ENCODE results near the gene CENPV. TPM values are rescaled to one million over a fixed set of nuclear protein-coding genes. Genes with fewer than 3 reads are reported as not detected.

The CENPV gene
- total and polyA plus RNA-seq, 2 of the 13 experiments (the other 11 are each of a cell fraction or from before 2014, with no cell fraction given), result 193 to 292 TPM

DNA sequence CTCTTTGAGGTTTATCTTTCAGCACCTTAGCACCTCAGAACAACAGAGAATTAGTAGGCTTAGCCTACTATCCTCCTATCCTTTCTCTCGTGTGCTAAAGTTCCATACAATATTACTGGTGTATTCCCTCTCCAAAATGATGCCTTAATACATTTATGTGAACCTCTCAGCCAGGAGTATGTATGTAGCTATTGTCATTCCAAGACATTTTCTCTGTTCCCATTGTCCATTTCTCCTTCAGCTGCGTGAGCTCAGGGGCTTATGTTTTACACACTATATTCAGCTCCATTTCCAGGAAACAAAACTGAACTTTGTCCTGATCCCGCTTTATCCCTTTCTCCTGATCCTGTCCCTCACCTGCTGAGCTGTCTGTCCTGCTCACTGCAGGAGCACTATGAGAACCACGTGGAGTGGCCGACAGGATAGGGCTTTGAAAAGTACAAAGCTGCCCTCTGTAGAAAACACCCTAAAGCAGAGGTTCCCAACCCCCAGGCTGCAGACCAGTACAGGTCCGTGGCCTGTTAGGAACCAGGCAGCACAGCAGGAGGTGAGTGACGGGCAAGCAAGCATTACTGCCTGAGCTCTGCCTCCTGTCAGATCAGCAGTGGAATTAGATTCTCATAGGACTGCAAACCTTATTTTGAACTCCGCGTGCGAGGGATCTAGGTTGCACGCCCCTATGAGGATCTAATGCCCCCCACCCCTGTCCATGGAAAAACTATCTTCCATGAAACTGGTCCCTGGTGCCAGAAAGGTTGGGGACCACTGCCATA is 55.7 kb downstream of the CENPV start (continued):
- no peak for TF ChIP-seq SOX6 (IDR thresholded peaks at IDR 0.05)
- peak; percentile 67 for TF ChIP-seq SOX6 (CRISPR knock-in tag; IDR thresholded peaks at IDR 0.05)
- no peak for TF ChIP-seq ZNF678 (CRISPR knock-in tag; IDR thresholded peaks at IDR 0.05)
- no peak for TF ChIP-seq ZSCAN31 (CRISPR knock-in tag; IDR thresholded peaks at IDR 0.05; ENCODE audit: low read depth)
- TF ChIP-seq REPIN1 (CRISPR knock-in tag; IDR thresholded peaks at IDR 0.05; ENCODE audit: borderline replicate concordance, low read depth), result no peak; the same call in 1 of the 2 replicates
- no peak for TF ChIP-seq RCOR2 (CRISPR knock-in tag; IDR thresholded peaks at IDR 0.05)
- no peak; the same call in 1 of the 2 replicates for TF ChIP-seq ARNTL (CRISPR knock-in tag; IDR thresholded peaks at IDR 0.05)
- TF ChIP-seq ZIK1 (CRISPR knock-in tag; IDR thresholded peaks at IDR 0.05; ENCODE audit: borderline replicate concordance, low read depth), result no peak
- no peak for TF ChIP-seq TMF1 (CRISPR knock-in tag; IDR thresholded peaks at IDR 0.05; ENCODE audit: low read depth)
- no peak for TF ChIP-seq KAT8 (CRISPR knock-in tag; IDR thresholded peaks at IDR 0.05)
- TF ChIP-seq CBX5 (CRISPR knock-in tag; IDR thresholded peaks at IDR 0.05; ENCODE audit: borderline replicate concordance), result peak; percentile 79
- no peak; the same call in 1 of the 2 replicates for TF ChIP-seq TOE1 (CRISPR knock-in tag; IDR thresholded peaks at IDR 0.05)
- TF ChIP-seq DZIP1 (CRISPR knock-in tag; IDR thresholded peaks at IDR 0.05), result no peak
- TF ChIP-seq FOXM1 (CRISPR knock-in tag; IDR thresholded peaks at IDR 0.05), result no peak
- no peak for TF ChIP-seq UBTF (CRISPR knock-in tag; IDR thresholded peaks at IDR 0.05)
- TF ChIP-seq MXD4 (CRISPR knock-in tag; IDR thresholded peaks at IDR 0.05), result no peak; the same call in 1 of the 2 replicates
- TF ChIP-seq ZBTB4 (CRISPR knock-in tag; IDR thresholded peaks at IDR 0.05; ENCODE audit: borderline replicate concordance), result no peak
- peak; percentile 7; the same call in 1 of the 2 replicates for TF ChIP-seq IRF2 (CRISPR knock-in tag; IDR thresholded peaks at IDR 0.05)
- TF ChIP-seq ZNF451 (CRISPR knock-in tag; IDR thresholded peaks at IDR 0.05), result no peak
- peak; percentile 36; the same call in 1 of the 2 replicates for TF ChIP-seq KDM5B (CRISPR knock-in tag; IDR thresholded peaks at IDR 0.05; ENCODE audit: borderline replicate concordance)

Measured in HepG2 (cell line).